Measurements from ENCODE around the gene STEAP4.

DNA sequence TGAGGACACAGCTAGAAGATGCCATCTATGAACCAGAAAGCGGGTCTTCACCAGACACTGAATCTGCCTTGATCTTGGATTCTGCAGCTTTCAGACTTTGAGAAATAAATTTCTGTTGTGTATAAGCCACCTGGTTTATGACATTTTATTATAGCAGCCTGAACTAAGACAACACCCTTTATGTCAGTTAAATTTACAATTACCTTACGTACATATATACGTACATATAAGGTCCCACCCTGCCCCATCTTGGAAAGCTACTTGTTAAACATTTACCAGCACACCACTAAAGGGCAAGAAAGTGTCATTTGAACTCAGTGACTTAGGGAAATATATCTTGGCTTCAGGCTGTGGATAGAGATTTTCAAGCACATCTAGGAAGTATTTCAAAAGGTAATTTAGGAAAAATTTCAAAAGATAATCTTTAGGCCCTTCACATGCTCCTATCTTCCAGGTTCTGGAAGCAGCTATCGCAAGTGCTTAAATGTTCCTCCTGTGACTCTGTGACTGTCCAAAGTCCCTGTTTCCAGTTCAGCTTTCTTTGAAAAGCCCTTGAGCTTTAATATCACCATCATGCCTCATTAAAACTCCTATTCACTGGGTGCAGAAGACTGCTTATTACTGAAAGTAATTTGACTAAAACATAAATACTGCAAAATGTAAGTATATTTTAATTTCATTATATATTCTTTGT, 77.2 kb downstream of the STEAP4 start:
- no peak for TF ChIP-seq EZH2 (IDR thresholded peaks at IDR 0.05; ENCODE audit: low read length, missing control alignments)
- TF ChIP-seq, protein P1, sequence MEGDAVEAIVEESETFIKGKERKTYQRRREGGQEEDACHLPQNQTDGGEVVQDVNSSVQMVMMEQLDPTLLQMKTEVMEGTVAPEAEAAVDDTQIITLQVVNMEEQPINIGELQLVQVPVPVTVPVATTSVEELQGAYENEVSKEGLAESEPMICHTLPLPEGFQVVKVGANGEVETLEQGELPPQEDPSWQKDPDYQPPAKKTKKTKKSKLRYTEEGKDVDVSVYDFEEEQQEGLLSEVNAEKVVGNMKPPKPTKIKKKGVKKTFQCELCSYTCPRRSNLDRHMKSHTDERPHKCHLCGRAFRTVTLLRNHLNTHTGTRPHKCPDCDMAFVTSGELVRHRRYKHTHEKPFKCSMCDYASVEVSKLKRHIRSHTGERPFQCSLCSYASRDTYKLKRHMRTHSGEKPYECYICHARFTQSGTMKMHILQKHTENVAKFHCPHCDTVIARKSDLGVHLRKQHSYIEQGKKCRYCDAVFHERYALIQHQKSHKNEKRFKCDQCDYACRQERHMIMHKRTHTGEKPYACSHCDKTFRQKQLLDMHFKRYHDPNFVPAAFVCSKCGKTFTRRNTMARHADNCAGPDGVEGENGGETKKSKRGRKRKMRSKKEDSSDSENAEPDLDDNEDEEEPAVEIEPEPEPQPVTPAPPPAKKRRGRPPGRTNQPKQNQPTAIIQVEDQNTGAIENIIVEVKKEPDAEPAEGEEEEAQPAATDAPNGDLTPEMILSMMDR (conservative IDR thresholded peaks at IDR 0.05 in 1 of 2, IDR thresholded peaks at IDR 0.05 in 1 of 2; ENCODE audit: low read depth in 1 of 2, low read length in 2 of 2) = no peak

All from fibroblast of lung (primary cell).